C4-2B (cell line): ENCODE data around the gene HSCB.
"Not testable (repeated sequence)": the region's sequence is repeated elsewhere in the genome, so short reads cannot be mapped to it uniquely, and the experiment has no call there.

Experiments
- H3K27ac ChIP-seq: fragments of 450-650 bp; 2 replicates; pipeline ENCODE4 v1.5.1; 2017
- CTCF ChIP-seq: fragments of 450-650 bp; conservative IDR thresholded peaks from 2 replicates; pipeline ENCODE4 v1.5.1; 2017; ENCODE audit warnings: mild to moderate bottlenecking
- ZFX ChIP-seq: fragments of 450-650 bp; IDR thresholded peaks from 2 replicates; pipeline ENCODE4 v1.6.1; 2017

HSCB gene

GRCh38 chr22:28741785-28742561, at the start of gene HSCB, which contains the start of gene CHEK2:
HSCB (plus strand) TSS chr22:28742039; CDS start chr22:28742096, 57 bp downstream.
CHEK2 (minus strand) TSS chr22:28741820; CDS start chr22:28734721, 7,099 bp downstream.
- no peak for TF ChIP-seq CTCF
- peak; percentile 78 for TF ChIP-seq ZFX
- H3K27ac ChIP-seq = peak within 1 kb of the TSS; percentile 85

- H3K27ac ChIP-seq = not testable (repeated sequence)
Measured at GRCh38 chr22:28693041-28693760, 48.6 kb upstream of the HSCB start.

GRCh38 chr22:28702891-28703290, 38.9 kb upstream of the HSCB start:
- TF ChIP-seq CTCF (no peak), ZFX (no peak)
- H3K27ac ChIP-seq = no peak overlapping the region

GRCh38 chr22:28703436-28703835, 38.4 kb upstream of the HSCB start:
- TF ChIP-seq ZFX (no peak), CTCF (no peak)
- no peak overlapping the region for H3K27ac ChIP-seq

GRCh38 chr22:28706845-28707244, 35.0 kb upstream of the HSCB start:
- no peak overlapping the region for H3K27ac ChIP-seq
- TF ChIP-seq CTCF (no peak), ZFX (no peak)

- H3K27ac ChIP-seq = no peak overlapping the region
- TF ChIP-seq ZFX (no peak), CTCF (no peak)
Measured at GRCh38 chr22:28710107-28710506, 31.7 kb upstream of the HSCB start.

- no peak overlapping the region for H3K27ac ChIP-seq
- TF ChIP-seq ZFX (no peak), CTCF (no peak)
Measured at GRCh38 chr22:28710576-28711191, 31.2 kb upstream of the HSCB start.
